HG03066 (cell line): ENCODE results near the gene MGA.

Experiments
- ATAC-seq: cut with Tn5 transposase; IDR thresholded peaks from one replicate; pipeline ENCODE4 v1.9.1; 2021; ENCODE audit warnings: low read depth; ENCODE audit not compliant: unreplicated experiment

Gene MGA

DNA sequence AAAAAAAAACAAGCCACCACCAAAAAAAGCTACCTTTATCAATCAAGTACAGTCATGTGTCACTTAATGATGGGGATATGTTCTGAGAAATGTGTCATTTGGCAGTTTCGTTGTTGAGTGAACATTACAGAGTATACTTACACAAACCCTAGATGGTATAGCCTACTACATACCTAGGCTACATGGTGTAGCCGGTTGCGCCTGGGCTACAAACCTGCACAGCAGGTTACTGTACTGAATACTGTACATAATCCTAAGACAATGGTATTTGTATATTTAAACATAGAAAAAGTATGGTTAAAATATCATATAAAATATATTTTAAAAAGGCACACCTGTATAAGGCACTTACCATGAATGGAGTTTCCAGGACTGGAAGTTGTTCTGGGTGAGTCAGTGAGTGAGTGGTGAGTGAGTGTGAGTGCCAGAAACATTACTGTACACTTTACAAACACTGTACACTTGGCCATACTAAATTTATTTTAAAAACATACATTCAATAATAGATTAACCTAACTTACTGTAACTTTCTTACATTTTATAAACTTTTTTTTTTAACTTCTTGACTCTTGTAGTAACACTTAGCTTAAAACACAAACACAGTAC lies 141.7 kb downstream of the MGA start:
- ATAC-seq, result no peak

DNA sequence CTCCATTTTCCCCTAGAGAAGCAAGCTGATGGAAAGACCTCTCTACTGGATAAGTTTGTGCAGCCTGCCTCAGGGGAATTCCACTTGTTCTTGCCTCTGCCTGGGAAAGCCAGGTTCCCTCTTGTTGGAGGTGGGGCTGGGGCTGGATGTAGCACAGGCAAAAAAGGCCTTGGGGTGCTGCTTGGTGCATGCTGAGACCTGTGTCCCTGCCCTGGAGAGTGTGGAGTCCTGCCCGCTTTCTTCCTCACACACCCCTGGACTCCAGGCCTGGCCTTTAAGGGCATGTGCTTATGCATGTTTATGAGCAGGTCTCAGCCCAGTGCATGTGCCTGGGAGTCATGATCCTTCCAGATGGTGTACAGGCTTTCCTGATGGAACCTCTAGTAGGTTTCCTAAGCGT lies 144.2 kb downstream of the MGA start:
- ATAC-seq, result no peak

- ATAC-seq, result no peak
Observed at GRCh38 chr15:41804916-41805666, 144.9 kb downstream of the MGA start.

DNA sequence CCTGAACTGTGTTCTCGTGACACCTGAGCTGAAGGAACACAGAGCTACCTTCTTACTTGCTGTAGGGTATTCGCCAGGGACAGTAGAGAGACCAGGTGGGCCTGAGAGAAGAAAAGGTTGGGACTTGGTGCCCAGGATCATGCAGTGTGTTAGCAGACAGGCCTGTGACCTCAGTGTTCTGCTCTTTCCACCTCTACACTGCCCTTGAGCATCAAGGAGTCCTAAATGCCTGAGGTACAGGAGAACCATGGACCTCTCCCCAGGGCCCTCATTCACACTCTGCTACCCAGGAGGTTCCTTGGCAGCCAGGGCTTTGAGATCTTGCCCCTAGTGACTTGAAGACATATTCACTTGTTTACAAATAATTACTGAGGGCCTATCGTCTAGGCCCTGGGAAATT lies 145.5 kb downstream of the MGA start:
- ATAC-seq, result no peak

GRCh38 chr15:41806291-41807181 lies 146.3 kb downstream of the MGA start:
- no peak for ATAC-seq

GRCh38 chr15:41809121-41809520 lies 148.9 kb downstream of the MGA start:
- no peak for ATAC-seq

DNA sequence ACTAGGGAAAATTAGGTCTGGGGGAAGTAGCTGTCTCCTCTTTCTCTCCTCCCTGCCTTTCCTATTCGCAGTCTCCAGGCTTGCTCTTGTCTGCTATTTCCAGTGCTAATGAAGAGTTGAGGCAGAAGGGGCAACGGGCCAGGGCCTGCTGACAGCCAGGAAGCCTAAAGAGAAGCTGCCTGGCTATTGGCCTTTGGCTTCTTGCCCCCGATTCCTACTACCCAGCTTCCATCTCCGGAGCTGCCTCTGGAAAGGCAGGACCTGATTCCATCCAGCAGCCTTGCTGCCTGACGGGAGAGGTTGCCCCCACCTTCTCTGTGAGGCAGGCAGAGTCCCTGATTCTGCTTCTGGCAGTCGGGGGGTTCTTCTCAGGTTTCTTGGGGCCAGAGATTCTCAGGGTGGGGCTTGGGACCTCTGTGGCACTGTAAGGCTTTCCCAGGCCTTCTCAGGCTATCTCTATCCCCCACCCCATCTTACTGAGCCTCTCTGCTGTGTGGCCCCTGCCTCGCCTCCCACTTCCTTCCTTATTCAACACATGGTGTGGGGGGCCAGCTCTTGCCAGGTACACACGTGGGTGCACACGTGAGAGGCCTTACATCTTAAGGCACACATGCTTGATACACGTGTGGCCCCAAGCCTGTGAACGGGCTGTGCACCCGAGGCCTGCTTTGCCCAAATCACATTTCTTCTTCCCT lies 149.5 kb downstream of the MGA start:
- no peak for ATAC-seq

DNA sequence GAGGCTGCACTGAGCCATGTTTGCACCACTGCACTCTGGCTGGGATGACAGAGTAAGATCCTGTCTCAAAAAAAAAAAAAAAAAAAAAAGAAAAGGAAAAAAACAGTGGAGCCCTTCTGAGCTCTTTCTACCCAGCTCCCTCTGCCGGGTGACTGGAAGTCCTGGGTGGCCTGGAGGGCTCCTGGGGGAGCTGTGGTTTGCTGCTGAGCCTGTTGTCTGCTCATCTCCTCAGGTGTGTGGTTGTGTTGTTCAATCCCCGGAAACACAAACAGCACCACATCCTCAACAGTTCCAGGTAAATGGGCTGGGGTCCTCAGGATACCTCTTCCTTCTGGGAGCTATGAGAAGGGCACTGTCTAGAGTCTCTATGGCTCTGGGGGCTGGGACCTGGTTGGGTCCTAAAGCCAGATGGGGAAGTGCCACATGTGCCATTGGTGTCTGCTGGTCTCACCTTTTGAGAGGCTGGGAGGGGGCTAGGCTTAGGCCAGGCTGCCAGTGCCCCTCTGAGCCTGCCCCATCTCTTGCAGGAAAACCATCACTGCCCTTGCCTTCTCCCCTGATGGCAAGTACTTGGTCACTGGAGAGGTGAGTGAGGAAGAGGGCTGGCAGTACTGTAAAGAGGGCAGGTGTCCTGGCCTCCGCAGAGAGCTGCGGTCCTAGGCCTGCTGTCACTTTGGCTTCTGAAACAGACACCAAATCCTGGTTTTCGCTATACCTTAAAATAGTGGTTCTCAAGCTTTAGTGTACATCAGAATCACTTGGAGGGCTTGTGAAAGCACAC lies 150.6 kb downstream of the MGA start:
- no peak for ATAC-seq

DNA sequence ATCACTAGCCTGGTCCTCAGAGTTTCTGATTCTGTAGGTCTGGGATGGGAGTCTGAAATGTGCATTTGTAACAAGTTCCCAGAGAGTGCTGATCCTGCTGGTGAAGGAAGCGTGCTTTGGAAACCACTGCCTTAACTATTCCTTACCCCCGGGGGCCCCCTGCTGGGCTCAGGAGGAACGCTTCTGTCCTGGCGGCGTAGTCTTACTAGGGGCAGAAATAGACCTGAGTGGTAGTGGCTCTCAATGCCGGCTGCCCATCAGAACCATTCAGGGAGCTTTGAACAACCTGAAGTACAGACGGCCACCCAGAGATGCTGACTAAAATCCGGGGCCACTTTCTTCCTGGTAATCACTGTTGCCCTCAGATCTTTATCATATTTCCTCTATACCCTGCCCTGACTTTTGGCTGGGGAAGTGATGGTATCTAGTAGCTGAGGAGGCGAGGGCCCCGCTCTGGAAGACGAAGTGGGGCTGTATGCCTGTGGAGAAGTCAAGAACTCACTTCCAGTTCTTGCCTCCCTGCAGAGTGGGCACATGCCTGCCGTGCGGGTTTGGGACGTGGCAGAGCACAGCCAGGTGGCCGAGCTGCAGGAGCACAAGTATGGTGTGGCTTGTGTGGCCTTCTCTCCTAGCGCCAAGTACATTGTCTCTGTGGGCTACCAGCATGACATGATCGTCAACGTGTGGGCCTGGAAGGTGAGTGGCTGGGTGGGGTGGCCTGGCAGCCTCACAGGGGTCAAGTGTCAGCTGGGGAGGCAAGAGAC lies 151.4 kb downstream of the MGA start:
- peak; percentile 60 for ATAC-seq

DNA sequence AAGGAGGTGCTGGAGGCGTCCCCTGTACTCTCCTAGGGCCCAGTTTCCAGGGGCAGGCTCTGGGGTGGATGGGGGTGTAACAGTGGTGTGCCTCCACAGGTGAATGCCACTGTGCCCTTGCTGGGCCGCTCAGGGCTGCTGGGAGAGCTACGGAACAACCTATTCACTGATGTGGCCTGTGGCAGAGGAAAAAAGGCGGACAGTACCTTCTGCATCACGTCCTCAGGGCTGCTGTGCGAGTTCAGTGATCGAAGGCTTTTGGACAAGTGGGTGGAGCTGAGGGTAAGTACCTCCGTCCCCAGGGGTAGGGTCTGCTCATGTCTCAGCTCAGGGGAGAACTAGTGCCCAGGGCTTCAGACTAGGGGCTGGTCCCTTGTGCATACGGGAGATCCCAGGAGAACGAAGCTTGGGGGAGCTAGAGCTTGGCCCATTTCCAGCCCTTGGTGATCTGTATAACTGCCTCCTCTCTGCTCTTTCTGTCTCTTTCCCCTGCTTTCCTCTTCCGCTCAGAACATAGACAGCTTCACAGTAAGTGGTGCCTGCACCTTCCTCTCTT lies 152.7 kb downstream of the MGA start:
- ATAC-seq, result no peak

DNA sequence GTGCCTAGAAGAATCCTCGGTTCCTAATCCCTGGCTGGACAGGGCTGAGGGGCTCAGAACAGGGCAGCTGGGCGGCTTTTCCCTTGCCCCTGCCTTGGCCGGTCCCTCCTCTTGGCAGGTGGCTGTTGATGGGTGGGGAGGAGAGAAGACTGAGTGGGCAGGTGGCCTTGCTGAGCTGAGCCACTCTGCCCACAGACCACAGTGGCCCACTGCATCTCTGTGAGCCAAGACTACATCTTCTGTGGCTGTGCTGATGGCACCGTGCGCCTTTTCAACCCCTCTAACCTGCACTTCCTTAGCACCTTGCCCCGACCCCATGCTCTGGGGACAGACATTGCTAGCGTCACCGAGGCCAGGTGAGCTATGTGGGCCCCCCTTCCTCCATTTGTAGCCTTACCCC lies 153.2 kb downstream of the MGA start:
- no peak for ATAC-seq

GRCh38 chr15:41814534-41814933 lies 154.3 kb downstream of the MGA start:
- no peak for ATAC-seq

DNA sequence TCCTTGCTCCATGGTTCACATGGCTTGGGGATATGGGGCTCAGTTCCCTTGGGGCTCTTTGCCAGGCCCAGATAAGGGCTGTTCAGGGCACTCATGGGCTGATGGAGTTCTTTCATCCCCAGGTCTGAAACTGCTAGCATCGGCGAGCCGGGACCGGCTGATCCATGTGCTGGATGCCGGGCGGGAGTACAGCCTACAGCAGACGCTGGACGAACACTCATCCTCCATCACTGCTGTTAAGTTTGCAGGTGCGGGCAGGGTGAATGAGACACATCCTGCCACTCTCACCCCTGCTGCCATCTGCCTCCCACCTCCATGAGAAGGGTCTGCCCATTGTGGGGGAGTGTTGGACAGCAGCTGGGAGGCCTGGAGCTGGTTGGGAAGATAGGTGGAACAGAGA lies 156.6 kb downstream of the MGA start:
- no peak for ATAC-seq

GRCh38 chr15:41817327-41817726 lies 157.1 kb downstream of the MGA start:
- ATAC-seq, result no peak

GRCh38 chr15:41817781-41818180 lies 157.6 kb downstream of the MGA start:
- ATAC-seq, result no peak

DNA sequence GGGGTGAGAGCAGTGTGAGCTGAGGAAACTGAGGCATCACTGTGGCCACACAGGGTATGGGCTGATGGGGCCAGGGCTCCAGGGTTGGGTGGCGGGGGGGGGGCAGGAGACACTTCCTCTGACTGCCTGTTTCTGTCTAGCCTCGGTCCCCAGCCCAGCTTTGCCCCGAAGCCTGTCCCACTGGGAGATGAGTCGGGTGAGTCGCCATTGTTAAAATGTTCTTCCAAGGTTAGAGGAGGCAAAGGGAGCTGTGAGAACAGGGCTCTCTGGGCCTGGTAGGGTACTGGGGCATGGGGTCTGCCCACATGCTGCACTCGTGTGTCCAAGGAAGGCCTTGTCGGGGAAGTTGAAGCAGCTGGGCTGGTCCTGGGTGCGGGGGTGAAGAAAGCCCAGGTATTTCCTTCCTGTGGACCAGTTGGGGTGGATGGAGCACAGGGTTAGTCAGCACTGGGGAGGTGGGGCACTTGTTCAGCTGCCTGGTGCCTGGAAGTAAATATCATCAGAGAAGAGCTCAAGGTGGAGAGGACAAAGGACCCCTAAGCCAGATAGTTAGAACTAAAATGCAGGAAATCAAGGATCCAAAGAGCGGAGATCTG lies 159.3 kb downstream of the MGA start:
- no peak for ATAC-seq

DNA sequence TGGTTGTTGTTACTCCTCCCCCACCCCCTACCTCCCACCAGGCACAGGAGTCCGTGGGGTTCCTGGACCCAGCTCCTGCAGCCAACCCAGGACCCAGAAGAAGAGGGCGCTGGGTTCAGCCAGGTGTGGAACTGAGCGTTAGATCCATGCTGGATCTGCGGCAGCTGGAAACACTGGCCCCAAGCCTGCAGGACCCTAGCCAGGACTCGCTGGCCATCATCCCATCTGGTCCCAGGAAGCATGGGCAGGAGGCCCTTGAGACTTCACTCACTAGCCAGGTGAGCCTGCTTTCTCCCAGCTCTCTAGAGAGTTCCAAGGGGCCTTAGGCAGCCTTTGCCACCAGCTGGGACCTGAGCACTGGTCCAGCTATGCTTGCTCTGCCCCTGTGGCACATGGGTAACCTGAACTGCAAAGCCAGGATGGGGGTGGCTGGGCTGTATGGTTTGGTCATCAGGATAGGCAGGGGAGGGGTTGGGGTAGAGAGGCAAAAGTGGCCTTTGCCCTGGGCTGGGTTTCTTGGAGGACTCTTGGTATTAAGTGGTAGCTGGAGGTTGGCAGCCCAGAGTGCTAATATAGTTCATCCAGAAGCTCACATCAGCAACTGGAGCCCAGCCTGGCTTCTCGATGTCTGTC lies 160.7 kb downstream of the MGA start:
- ATAC-seq, result no peak

- no peak for ATAC-seq
Observed at GRCh38 chr15:41821831-41822230, 161.6 kb downstream of the MGA start.
